Fibroblast of mammary gland (primary cell): Measurements from ENCODE around the gene GPC6.

Source experiments
- DNase-seq: peaks from one replicate; pipeline ENCODE4 v3.0.0-alpha.2; 2010; ENCODE audit warnings: low read depth
- H3K4me3 ChIP-seq: 2 replicates; pipeline ENCODE4 v1.5.1; 2011; ENCODE audit warnings: low read depth, mild to moderate bottlenecking, low read length, moderate library complexity; ENCODE audit not compliant: control insufficient read depth
- TF ChIP-seq, protein P1 (sequence below): conservative IDR thresholded peaks from 2 replicates; pipeline ENCODE4 v1.5.1; 2011; ENCODE audit warnings: low read depth, low read length, inconsistent platforms; ENCODE audit not compliant: control insufficient read depth, insufficient read depth

GPC6 gene

DNA sequence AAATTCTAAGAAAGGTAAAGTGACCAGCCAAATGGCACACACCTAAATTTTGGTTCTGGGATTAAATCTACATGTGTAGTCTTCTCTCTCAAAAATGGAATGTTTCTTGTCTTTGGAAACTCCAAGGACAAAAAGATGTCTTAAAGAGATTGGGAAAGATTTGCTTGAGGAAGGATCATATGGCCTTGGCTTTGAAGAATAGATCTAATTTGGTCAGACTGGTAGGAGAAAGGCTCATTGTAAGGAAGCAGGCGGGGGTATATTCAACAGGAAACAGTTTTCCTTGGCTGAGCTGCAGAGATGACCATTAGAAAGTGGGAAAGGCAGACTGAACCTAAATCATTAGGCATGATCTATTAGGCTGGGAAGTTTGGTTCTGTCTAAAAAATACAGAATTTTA lies 887.6 kb downstream of the GPC6 start:
- no peak overlapping the region for H3K4me3 ChIP-seq
- no peak for DNase-seq
- TF ChIP-seq, protein P1, sequence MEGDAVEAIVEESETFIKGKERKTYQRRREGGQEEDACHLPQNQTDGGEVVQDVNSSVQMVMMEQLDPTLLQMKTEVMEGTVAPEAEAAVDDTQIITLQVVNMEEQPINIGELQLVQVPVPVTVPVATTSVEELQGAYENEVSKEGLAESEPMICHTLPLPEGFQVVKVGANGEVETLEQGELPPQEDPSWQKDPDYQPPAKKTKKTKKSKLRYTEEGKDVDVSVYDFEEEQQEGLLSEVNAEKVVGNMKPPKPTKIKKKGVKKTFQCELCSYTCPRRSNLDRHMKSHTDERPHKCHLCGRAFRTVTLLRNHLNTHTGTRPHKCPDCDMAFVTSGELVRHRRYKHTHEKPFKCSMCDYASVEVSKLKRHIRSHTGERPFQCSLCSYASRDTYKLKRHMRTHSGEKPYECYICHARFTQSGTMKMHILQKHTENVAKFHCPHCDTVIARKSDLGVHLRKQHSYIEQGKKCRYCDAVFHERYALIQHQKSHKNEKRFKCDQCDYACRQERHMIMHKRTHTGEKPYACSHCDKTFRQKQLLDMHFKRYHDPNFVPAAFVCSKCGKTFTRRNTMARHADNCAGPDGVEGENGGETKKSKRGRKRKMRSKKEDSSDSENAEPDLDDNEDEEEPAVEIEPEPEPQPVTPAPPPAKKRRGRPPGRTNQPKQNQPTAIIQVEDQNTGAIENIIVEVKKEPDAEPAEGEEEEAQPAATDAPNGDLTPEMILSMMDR, result no peak

DNA sequence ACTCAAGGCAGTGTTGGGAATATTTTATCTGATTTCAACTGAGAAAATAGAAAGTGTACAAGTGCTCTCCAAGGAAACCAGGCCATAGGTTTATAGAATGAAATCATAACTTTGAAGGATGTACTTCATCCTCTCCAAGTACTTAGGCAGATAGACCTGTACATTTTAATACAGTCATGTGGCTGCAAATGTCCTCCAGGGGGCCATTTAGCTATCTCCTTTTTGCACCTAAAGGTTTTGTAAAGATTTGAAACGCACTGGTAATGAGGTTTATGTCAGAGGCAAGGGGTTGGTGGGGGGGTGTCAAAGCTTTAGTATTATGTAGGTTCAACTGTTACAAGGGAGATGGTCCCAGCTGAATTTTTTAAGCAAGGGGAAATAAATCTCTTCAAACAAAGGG lies 888.4 kb downstream of the GPC6 start:
- TF ChIP-seq, protein P1, result peak; percentile 6
- DNase-seq, result no peak
- no peak overlapping the region for H3K4me3 ChIP-seq

DNA sequence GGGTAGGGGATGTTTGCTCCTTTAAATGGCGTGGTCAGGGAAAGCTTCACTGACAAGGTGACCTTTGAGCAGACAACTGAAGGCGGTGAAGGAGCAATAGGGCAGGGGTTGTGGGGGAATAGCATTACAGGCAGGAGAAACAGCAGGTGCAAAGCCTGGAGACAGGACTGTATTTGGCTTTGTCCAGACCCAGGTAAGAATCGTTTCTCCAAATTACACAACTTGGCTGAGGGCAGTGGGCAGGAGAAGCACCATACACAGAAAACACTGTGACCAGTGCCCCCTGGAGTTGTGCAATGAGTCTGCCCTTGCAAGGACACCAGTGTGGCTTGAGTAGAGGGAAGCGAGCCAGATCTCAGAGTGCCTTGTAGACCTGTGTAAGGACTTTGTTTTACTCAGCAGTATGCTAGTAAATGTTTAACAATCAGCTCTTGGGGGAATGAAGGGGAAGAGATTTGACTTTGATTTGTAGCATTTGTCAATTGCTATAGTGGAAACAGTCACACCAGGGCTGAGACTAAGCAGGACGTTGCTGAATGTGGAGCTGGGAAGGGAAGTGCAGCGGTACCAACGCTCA lies 892.8 kb downstream of the GPC6 start:
- TF ChIP-seq, protein P1, result no peak
- H3K4me3 ChIP-seq, result no peak overlapping the region
- no peak for DNase-seq

DNA sequence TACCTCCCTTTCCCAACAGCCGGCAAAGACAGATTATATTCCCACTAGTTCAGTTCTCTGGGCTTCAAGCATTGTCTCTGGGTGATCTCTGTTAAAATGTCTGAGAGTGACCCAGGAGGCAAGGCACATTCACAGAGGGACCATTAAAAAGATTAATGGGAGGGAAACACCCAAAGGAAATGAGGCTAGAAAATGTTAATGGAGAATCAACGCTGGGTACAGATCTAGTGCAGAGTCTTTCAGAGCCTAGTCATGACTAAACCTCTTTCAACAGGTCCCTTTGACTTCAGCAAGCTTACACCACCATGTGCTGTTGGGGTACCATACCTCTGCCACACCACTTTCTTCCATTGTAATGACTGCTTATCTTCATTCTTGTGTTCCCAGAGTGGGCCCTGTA lies 894.3 kb downstream of the GPC6 start:
- TF ChIP-seq, protein P1, result no peak
- DNase-seq, result no peak
- no peak overlapping the region for H3K4me3 ChIP-seq

DNA sequence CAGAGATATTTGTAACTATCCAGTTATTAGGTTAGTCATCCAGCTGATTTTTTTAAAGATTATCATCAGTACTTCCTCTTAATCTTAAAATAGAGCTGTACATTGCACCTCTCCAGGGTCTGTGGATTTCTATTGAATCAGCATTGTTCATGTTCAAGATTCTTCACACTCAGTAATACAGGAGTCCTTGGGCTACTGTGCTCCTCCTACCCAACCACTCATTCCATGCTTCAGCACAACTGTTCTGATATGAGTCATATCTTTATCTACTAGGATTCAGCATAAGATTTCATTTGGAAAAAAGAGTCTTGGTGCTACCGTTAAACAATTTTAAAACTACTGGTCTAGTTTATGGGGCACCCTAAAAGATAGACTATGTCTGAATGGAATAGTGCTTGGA lies 895.1 kb downstream of the GPC6 start:
- DNase-seq, result peak; percentile 73
- TF ChIP-seq, protein P1, result no peak
- no peak overlapping the region for H3K4me3 ChIP-seq

DNA sequence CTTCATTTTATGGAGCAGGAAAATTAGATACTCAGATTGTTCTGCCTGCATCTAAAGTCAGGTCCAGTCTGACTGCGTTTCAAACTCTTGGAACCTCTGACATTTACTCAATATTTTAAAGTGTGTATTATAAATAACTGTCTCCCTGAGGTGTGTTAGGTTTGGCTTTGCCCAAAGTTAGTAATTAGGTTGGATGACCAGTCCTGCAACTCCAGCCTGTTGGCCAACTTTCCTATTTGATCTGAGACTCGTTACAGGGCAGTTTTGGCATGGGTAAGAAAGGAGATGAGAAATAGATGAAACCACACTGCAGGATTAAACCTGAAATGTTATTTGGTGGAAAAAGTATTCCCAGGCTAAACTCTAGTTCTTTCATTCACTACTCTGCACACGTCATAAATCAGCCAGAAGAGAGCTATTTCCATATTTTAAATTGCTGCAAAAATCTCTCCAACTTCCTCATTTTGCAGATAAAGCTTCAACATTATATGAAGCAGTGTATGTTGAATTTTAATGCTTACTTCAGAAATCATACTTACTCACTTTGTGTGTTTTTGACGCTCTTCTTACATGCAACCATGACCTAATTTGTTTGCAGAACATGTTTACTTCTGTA lies 895.8 kb downstream of the GPC6 start:
- no peak for DNase-seq
- H3K4me3 ChIP-seq, result no peak overlapping the region
- TF ChIP-seq, protein P1, result no peak
